Measurements from ENCODE around the gene CLASP2. TPM values are rescaled to one million over a fixed set of nuclear protein-coding genes. Genes with fewer than 3 reads are reported as not detected.

CLASP2 gene
- total and polyA plus RNA-seq, 2 of the 4 experiments (the other 2 are of a cell fraction) = 11.9 to 49.1 TPM

- no peak overlapping the region for H3K56ac ChIP-seq (ENCODE audit: extremely low read depth, insufficient read depth, low read length)
- H2AK5ac ChIP-seq (ENCODE audit: low read depth, low read length) = peak overlapping the region; percentile 4; the same call in 1 of the 2 replicates
- ChIA-PET POLR2A (ENCODE audit: unreplicated experiment) (no interaction called here), CTCF (no interaction called here)
- no peaks in the 10 kb centered on the region for H3K9me3 ChIP-seq (ENCODE audit: control insufficient read depth, insufficient read depth, low read length)
- H2BK20ac ChIP-seq (ENCODE audit: low read depth, low read length) = peak overlapping the region; percentile 67; the same call in 1 of the 2 replicates
- no peak overlapping the region for H4K5ac ChIP-seq (ENCODE audit: low read depth, low read length)
- no peaks in the 10 kb centered on the region for H3K36me3 ChIP-seq (ENCODE audit: control insufficient read depth, insufficient read depth, low read length)
- no CpG with 5 or more reads among the region's 2 CpGs for WGBS, 2 experiments (ENCODE audit: extremely low coverage in 2 of 2, insufficient read length in 1 of 2)
- intact Hi-C loops (cut with micrococcal nuclease) (no loop called here), dilution Hi-C loops (cut with HindIII; ENCODE audit: low sequenced_read_pairs, unreplicated experiment) (no loop called here), in situ Hi-C loops (cut with MboI; ENCODE audit: low sequenced_read_pairs) (no loop called here)
- peak overlapping the region in 1 of 2 experiments; percentile 40; a peak in 1 of 4 replicates for H4K8ac ChIP-seq (ENCODE audit: low read depth in 2 of 2, low read length in 2 of 2)
- no peak overlapping the region; the same call in 1 of the 2 replicates for H3K4me2 ChIP-seq (ENCODE audit: low read depth, low read length)
- H2AFZ ChIP-seq (replicated peaks; ENCODE audit: low read length, poor library complexity) = no peak overlapping the region
- no peaks in the 10 kb centered on the region for H4K20me1 ChIP-seq (ENCODE audit: insufficient read depth, low read length)
- TF ChIP-seq ELK1 (IDR thresholded peaks at IDR 0.05; ENCODE audit: borderline replicate concordance, low read depth, low read length) = no peak
- TF ChIP-seq CEBPB (IDR thresholded peaks at IDR 0.05; ENCODE audit: low read depth, low read length) = peak; percentile 30; the same call in 1 of the 2 replicates
- H3K27ac ChIP-seq (ENCODE audit: insufficient read depth, low read length) = no peak overlapping the region
- H2BK5ac ChIP-seq (ENCODE audit: low read depth, low read length, poor library complexity, severe bottlenecking) = peak overlapping the region; percentile 55
- no peak overlapping the region for H4K91ac ChIP-seq (ENCODE audit: insufficient read depth, low read depth, low read length)
- peaks cover 2% of the 10 kb centered on the region; the same call in 1 of the 2 replicates for H3K4me1 ChIP-seq (ENCODE audit: control insufficient read depth, insufficient read depth, low read length)
- no peak overlapping the region for H2AK9ac ChIP-seq (replicated peaks; ENCODE audit: low read depth, low read length, poor library complexity)
- no peak overlapping the region for H3K4me3 ChIP-seq (ENCODE audit: insufficient read depth, low read depth, low read length)
- ATAC-seq (ENCODE audit: low read depth) = no peak
- no peak overlapping the region for H3K9ac ChIP-seq (ENCODE audit: low read depth, low read length)
- no peaks in the 10 kb centered on the region; the same call in 1 of the 2 replicates for H3K9me1 ChIP-seq (ENCODE audit: insufficient read depth, low read length)
- peak overlapping the region; percentile 47; the same call in 1 of the 2 replicates for H2BK120ac ChIP-seq (ENCODE audit: low read depth, low read length)
- no peak overlapping the region; the same call in 1 of the 2 replicates for H3K18ac ChIP-seq (ENCODE audit: low read depth, low read length)
- no peak overlapping the region; the same call in 2 of the 3 replicates for H2BK15ac ChIP-seq (ENCODE audit: low read depth, low read length)
- no peaks in the 10 kb centered on the region for H3K79me1 ChIP-seq (ENCODE audit: low read depth in 1 of 2, low read length in 2 of 2)
- H3K27me3 ChIP-seq (ENCODE audit: control insufficient read depth, insufficient read depth, low read length) = no peaks in the 10 kb centered on the region
- H3K23ac ChIP-seq (ENCODE audit: low read depth, low read length) = peak overlapping the region; percentile 57; the same call in 1 of the 2 replicates
- peak; percentile 53 for DNase-seq
- peak overlapping the region; percentile 43; the same call in 1 of the 2 replicates for H3K4ac ChIP-seq (ENCODE audit: low read depth, low read length)
- no TSS peak for BruUV-seq (replicated peaks)
- H3K14ac ChIP-seq (replicated peaks; ENCODE audit: low read depth, low read length) = peak overlapping the region; percentile 80
These were observed 4.7 kb upstream of the CLASP2 start for GRCh38 chr3:33722626-33723370.

All from IMR-90 (cell line).